HepG2 (cell line): ENCODE measurements around the gene RARA.

Source experiments
- CTCF ChIP-seq: sonication (generic); formaldehyde crosslinking; IDR thresholded peaks from 2 replicates; pipeline ENCODE4 v1.5.0; 2020; ENCODE audit warnings: mild to moderate bottlenecking, missing genetic modification reagents, moderate library complexity
- EP300 ChIP-seq, 3 experiments: sonication (generic) in 1 of 3; formaldehyde crosslinking in 1 of 3; IDR thresholded peaks; 2 replicates each; pipeline versions ENCODE4 v1.5.1 to v1.6.1; 2011 to 2020; ENCODE audit warnings: low read depth in 2 of 3, low read length in 2 of 3, borderline replicate concordance in 1 of 3, improper control_type of control experiment in 1 of 3, mild to moderate bottlenecking in 1 of 3, missing genetic modification reagents in 1 of 3, moderate library complexity in 1 of 3
- FOXK2 ChIP-seq: fragments of 450-650 bp; IDR thresholded peaks from 2 replicates; pipeline ENCODE4 v1.6.1; 2016
- GTF3A ChIP-seq: sonication (generic); formaldehyde crosslinking; conservative IDR thresholded peaks from 2 replicates; pipeline ENCODE4 v1.4.0; 2020; ENCODE audit warnings: mild to moderate bottlenecking, missing genetic modification reagents
- MXI1 ChIP-seq: IDR thresholded peaks from 3 replicates; pipeline ENCODE4 v1.6.1; 2012; ENCODE audit warnings: low read depth, low read length, inconsistent platforms, borderline replicate concordance
- PATZ1 ChIP-seq: sonication (generic); formaldehyde crosslinking; IDR thresholded peaks from 2 replicates; pipeline ENCODE4 v1.4.0; 2020; ENCODE audit warnings: missing genetic modification reagents
- POLR2A ChIP-seq, 2 experiments: IDR thresholded peaks; 2 replicates each; pipeline ENCODE4 v1.6.1; 2011; ENCODE audit warnings: low read depth in 2 of 2, low read length in 2 of 2, mild to moderate bottlenecking in 1 of 2, moderate library complexity in 1 of 2; ENCODE audit not compliant: insufficient read depth in 1 of 2
- RFX3 ChIP-seq: IDR thresholded peaks from 2 replicates; pipeline ENCODE4 v1.6.1; 2016; ENCODE audit warnings: missing biosample characterization, missing genetic modification reagents
- SKI ChIP-seq: fragments of 450-650 bp; IDR thresholded peaks from one replicate; pipeline ENCODE4 v1.6.1; 2018; ENCODE audit warnings: mild to moderate bottlenecking; ENCODE audit not compliant: partially characterized antibody
- TEAD3 ChIP-seq: optimal IDR thresholded peaks from 2 replicates; pipeline ENCODE3; 2016; ENCODE audit warnings: borderline replicate concordance
- ZBTB8A ChIP-seq: sonication (generic); formaldehyde crosslinking; IDR thresholded peaks from 2 replicates; pipeline ENCODE4 v1.4.0; 2020; ENCODE audit warnings: mild to moderate bottlenecking, low read depth, missing genetic modification reagents, borderline replicate concordance
- ZNF775 ChIP-seq: sonication (generic); formaldehyde crosslinking; IDR thresholded peaks from 2 replicates; pipeline ENCODE4 v1.4.0; 2020; ENCODE audit warnings: missing genetic modification reagents, mild to moderate bottlenecking, moderate library complexity, borderline replicate concordance

- no peak for TF ChIP-seq ZBTB8A (CRISPR knock-in tag)
- no peak for TF ChIP-seq GTF3A
- TF ChIP-seq RFX3: no peak
- no peak for TF ChIP-seq PATZ1 (CRISPR knock-in tag)
- TF ChIP-seq ZNF775 (CRISPR knock-in tag): no peak
- TF ChIP-seq SKI: no peak
- TF ChIP-seq CTCF (CRISPR knock-in tag): no peak
- no peak for TF ChIP-seq FOXK2
- no peak for TF ChIP-seq POLR2A (IDR thresholded peaks at IDR 0.05; ENCODE audit: insufficient read depth in 1 of 2, low read depth in 2 of 2, low read length in 2 of 2)
- TF ChIP-seq MXI1: no peak
- TF ChIP-seq EP300 (IDR thresholded peaks at IDR 0.05; ENCODE audit: low read depth in 2 of 2, low read length in 2 of 2): no peak
- TF ChIP-seq EP300 (CRISPR knock-in tag; IDR thresholded peaks at IDR 0.05; ENCODE audit: borderline replicate concordance): no peak
- TF ChIP-seq TEAD3 (CRISPR knock-in tag): no peak
Observed at GRCh38 chr17:40348562-40349476, 39.8 kb downstream of the RARA start.
